Activated CD4-positive, CD25-positive, alpha-beta regulatory T cell treated with anti-CD3 and anti-CD28 coated beads, Interleukin-2, amount 50 U/mL, for 24 hours (primary cell): Measurements from ENCODE around the gene NPRL2.

ENCODE experiments used
- ATAC-seq, 2 donors: fragments of 150-1000 bp; cut with Tn5 transposase; one replicate each; pipeline ENCODE4 v1.10.0; 2021; ENCODE audit warnings: mild to moderate bottlenecking in 1 of 2, moderate library complexity in 1 of 2

The NPRL2 gene

DNA sequence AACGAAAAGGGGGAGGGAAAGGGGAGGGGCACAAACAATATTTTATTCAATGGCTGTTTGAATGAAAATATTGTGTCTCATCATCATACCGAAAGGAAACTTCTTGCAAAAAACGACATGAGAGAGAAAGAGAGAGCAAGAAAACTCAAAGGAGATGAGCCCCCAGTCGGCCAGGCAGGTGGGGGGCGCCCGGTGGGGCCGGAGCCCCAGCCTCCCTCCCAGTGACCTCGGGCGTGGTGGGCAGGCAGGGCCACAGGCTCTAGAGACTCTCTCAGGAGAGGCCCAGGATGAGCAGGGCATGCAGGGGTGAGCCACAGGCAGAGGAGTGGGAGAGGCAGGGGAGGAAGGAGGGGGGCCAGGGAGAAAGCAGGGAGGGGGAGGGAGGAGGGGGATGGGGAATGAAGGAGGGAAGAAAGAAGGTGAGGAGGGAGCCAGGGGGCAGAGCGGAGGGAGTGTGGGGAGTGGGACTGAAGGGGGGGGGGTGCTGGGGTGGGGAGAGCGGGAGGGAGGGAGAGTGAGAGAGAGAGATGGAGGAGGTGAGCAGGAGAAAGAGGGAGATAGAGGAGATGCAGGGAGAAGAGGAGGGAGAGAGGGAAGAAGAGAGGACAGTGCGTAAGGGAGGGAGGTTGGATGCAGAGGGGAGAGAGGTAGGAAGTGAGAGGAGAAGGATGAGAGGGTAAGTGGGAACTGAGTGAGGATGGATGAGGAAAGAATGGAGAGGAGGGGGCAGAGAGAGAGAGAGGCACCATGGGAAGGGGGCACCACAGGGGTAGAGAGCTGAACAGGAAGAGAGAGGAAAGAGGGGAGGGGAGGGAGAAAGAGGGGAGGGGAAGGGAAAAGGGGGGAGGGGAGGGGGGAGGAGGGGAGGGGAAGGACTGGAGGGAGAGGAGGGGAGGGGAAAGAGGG is 22.8 kb upstream of the NPRL2 start:
- no peak for ATAC-seq

- ATAC-seq: no peak
These were observed 21.8 kb upstream of the NPRL2 start for GRCh38 chr3:50372349-50372748.

- ATAC-seq: no peak
These were observed 20.6 kb upstream of the NPRL2 start for GRCh38 chr3:50371133-50371685.

DNA sequence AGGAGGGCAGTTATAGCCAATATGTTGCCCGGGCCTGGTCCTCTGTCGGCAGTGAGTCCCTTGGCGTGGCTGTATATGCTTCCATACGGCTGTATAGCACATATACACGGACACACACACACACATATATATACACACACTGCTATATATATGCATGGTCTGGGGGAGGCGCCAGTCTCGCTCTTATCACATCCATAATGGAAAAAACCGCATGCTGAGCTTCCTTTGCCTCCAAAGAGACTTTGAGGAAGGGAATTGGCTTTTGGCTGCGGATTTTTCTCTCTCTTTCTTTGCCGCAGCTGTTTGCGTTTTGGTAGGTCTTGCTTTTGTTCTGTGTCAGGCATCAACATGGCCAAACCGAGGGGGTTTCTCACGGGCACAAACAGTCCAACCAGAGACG is 20.0 kb upstream of the NPRL2 start:
- no peak for ATAC-seq

- no peak for ATAC-seq
These were observed 18.6 kb upstream of the NPRL2 start for GRCh38 chr3:50369012-50369670.

- ATAC-seq: no peak
These were observed 15.3 kb upstream of the NPRL2 start for GRCh38 chr3:50365842-50366220.

GRCh38 chr3:50365080-50365841 is 14.7 kb upstream of the NPRL2 start:
- ATAC-seq: peak; percentile 97 to 98

GRCh38 chr3:50364573-50365079 is 14.1 kb upstream of the NPRL2 start:
- peak; percentile 5 to 18 for ATAC-seq

- peak; percentile 7 to 8 for ATAC-seq
These were observed 9.2 kb upstream of the NPRL2 start for GRCh38 chr3:50359760-50360110.

GRCh38 chr3:50358911-50359759 is 8.6 kb upstream of the NPRL2 start, which contains the start of gene TMEM115:
TMEM115 (minus strand) TSS chr3:50359521; CDS start chr3:50359063, 458 bp downstream.
- peak; percentile 100 for ATAC-seq

DNA sequence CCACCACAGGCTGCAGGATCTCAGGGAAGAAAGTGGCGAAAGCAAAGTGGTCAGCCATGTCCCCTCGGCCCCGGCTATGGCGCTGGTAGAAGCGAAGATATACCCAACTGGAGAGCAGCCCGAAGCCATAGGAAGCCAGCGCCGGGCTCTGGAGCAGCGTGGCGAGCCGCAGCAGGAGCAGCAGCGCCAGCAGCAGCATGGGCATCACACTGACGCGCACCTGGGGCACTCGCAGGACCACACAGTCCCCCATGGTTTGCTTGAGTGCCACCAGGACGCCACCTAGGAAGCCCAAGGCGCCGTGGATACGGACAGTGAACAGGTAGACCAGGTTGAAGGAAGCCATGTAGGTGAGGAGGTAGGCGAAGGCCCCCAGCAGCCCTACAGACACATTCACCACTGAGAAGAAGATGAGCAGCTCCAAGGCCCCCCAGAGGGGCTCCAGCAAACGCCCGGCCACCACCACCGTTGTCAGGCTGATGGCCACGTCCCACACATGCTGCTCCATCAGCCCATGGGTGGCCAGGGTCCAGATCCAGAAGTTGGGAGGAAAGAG is 7.9 kb upstream of the NPRL2 start:
- ATAC-seq: no peak

DNA sequence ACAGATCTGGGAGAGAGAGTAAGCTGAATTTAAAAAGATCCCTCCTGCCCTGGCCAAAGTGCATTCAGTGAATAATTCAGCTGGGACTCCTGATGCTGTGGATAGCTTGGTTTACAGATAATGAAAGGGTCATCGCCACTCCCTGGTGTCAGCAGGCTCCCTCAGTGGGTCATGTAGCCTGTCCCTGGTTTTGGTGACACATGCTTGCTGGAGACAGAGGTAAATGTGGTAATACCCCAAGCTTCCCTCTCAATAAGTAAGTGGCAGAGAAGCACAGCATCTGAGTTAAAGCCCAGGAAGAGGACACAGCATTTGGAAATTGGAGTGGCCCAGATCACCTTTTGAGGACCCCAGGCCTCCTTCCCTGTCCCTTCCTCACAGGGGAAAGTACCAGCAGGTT is 6.9 kb upstream of the NPRL2 start:
- ATAC-seq: no peak

GRCh38 chr3:50356553-50356952 is 6.0 kb upstream of the NPRL2 start:
- ATAC-seq: no peak

- ATAC-seq: no peak
These were observed 5.4 kb upstream of the NPRL2 start for GRCh38 chr3:50355829-50356552.

- no peak for ATAC-seq
These were observed 4.3 kb upstream of the NPRL2 start for GRCh38 chr3:50354850-50355249.

- ATAC-seq: no peak
These were observed 3.7 kb upstream of the NPRL2 start for GRCh38 chr3:50354186-50354764.

DNA sequence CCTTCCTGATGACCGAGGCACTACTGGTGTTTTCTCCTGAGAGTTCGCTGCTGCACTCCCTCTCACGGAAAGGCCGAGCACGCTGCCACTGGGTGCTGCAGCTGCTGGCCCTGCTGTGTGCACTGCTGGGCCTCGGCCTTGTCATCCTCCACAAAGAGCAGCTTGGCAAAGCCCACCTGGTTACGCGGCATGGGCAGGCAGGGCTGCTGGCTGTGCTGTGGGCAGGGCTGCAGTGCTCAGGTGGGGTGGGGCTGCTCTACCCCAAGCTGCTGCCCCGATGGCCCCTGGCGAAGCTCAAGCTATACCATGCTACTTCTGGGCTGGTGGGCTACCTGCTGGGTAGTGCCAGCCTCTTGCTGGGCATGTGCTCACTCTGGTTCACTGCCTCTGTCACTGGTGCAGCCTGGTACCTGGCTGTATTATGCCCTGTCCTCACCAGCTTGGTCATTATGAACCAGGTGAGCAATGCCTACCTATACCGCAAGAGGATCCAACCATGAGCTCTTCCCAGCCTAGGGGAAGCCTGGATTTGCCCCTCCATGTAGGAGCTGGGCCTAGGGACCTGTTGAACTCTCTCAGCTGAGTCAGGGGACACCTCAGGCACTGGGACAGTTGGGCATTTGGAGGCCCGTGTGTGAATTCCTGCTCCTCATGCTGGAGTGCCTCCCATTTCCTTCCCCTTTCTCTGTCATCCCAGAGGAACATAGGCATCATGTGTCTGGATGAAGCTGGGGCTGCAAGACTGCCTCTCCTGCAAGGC is 2.9 kb upstream of the NPRL2 start:
- no peak for ATAC-seq

GRCh38 chr3:50352781-50353180 is 2.2 kb upstream of the NPRL2 start:
- ATAC-seq: no peak

GRCh38 chr3:50351323-50351697 is 735 bp upstream of the NPRL2 start:
- no peak for ATAC-seq

DNA sequence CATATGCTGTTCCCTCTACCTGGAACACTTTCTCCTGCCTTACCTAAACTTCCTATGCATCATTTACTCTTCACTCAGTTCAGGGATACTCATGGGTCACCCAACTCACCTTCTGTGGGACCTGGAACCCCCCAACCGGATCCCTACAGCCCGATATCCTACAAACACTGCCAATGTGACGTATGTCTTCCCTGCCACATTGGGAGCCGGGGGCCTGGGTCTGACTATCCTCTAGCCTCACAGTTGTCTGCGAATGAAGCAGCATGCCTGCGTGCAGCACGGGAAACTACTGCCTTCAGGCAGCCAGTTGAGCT is 405 bp downstream of the NPRL2 start:
- no peak for ATAC-seq
